H1 (cell line): ENCODE results near the gene TCAP. TPM values are rescaled to one million over a fixed set of nuclear protein-coding genes. Genes with fewer than 3 reads are reported as not detected.

Experiments used
- CTCF ChIA-PET: fragments of 300-600 bp; sonication (Branson Sonifier 250); formaldehyde crosslinking; loops from one replicate; lab custom pipeline; 2021; ENCODE audit not compliant: partially characterized antibody; lab: Charles Lee
- POLR2A ChIA-PET: fragments of 300-600 bp; sonication (Branson Sonifier 250); formaldehyde crosslinking; loops from one replicate; lab custom pipeline; 2021; ENCODE audit warnings: inconsistent platforms; ENCODE audit not compliant: partially characterized antibody; lab: Charles Lee
- DNase-seq, 2 experiments: peaks; one replicate each; pipeline versions ENCODE4 v3.0.0 to v3.0.0-alpha.2; 2010 to 2022; ENCODE audit warnings: low spot score in 2 of 2, low read depth in 1 of 2, mixed read lengths in 1 of 2
- FAIRE-seq: peaks from 2 replicates; lab custom pipeline; 2011; peaks lifted over from hg19 to GRCh38; lab: Jason Lieb, UNC
- H2AFZ ChIP-seq: 2 replicates; pipeline ENCODE4 v1.8.1; 2012; ENCODE audit warnings: low read length, inconsistent platforms
- H2AK5ac ChIP-seq: 2 replicates; pipeline ENCODE4 v1.6.1; 2013; ENCODE audit warnings: low read depth, low read length
- H2BK120ac ChIP-seq: replicated peaks from 2 replicates; pipeline ENCODE3; 2013; ENCODE audit warnings: low read depth, low read length, inconsistent platforms
- H2BK12ac ChIP-seq: 2 replicates; pipeline ENCODE4 v1.6.1; 2013; ENCODE audit warnings: low read depth, low read length
- H2BK15ac ChIP-seq: 2 replicates; pipeline ENCODE4 v1.6.1; 2013; ENCODE audit warnings: low read length
- H2BK20ac ChIP-seq: 2 replicates; pipeline ENCODE4 v1.6.1; 2013; ENCODE audit warnings: low read length
- H2BK5ac ChIP-seq: 2 replicates; pipeline ENCODE4 v1.6.1; 2013; ENCODE audit warnings: low read depth, low read length
- H3K14ac ChIP-seq: 2 replicates; pipeline ENCODE4 v1.6.1; 2013; ENCODE audit warnings: inconsistent platforms; ENCODE audit not compliant: insufficient read length
- H3K18ac ChIP-seq: 2 replicates; pipeline ENCODE4 v1.6.1; 2013; ENCODE audit warnings: low read length; ENCODE audit errors: extremely low read depth
- H3K23ac ChIP-seq: 2 replicates; pipeline ENCODE4 v1.6.1; 2013; ENCODE audit warnings: inconsistent platforms; ENCODE audit not compliant: insufficient read length
- H3K23me2 ChIP-seq: 2 replicates; pipeline ENCODE4 v1.6.1; 2013; ENCODE audit warnings: low read depth, low read length
- H3K27ac ChIP-seq: 2 replicates; pipeline ENCODE4 v1.6.1; 2011; ENCODE audit warnings: low read depth, low read length, inconsistent platforms
- H3K27me3 ChIP-seq, 4 experiments: replicated peaks in 1 of 4; 1 replicate in 1 of 4; 2 replicates in 3 of 4; pipeline versions ENCODE4 v1.6.1 to v1.8.1; 2011 to 2013; ENCODE audit warnings: low read length in 3 of 4, mild to moderate bottlenecking in 3 of 4, inconsistent platforms in 2 of 4, mixed read lengths in 2 of 4, moderate library complexity in 1 of 4; ENCODE audit not compliant: control insufficient read depth in 3 of 4, insufficient read depth in 3 of 4; ENCODE audit errors: extremely low read depth in 1 of 4
- H3K36me3 ChIP-seq, 4 experiments: 2 replicates each; pipeline versions ENCODE4 v1.6.1 to v1.8.1; 2011 to 2013; ENCODE audit warnings: mild to moderate bottlenecking in 4 of 4, low read length in 3 of 4, moderate library complexity in 2 of 4, control low read depth in 1 of 4, inconsistent platforms in 1 of 4; ENCODE audit not compliant: insufficient read depth in 4 of 4, control insufficient read depth in 2 of 4
- H3K4ac ChIP-seq: replicated peaks from 2 replicates; pipeline ENCODE3; 2013; ENCODE audit warnings: low read length, low read depth, mixed read lengths, inconsistent platforms; ENCODE audit not compliant: insufficient read length
- H3K4me1 ChIP-seq, 4 experiments: replicated peaks in 1 of 4; 1 replicate in 1 of 4; 2 replicates in 3 of 4; pipeline versions ENCODE4 v1.6.1 to v1.8.1; 2011 to 2013; ENCODE audit warnings: low read length in 3 of 4, inconsistent platforms in 2 of 4, mixed read lengths in 1 of 4; ENCODE audit not compliant: insufficient read depth in 4 of 4, control insufficient read depth in 3 of 4
- H3K4me2 ChIP-seq, 2 experiments: 2 replicates each; pipeline versions ENCODE4 v1.6.1 to v1.8.1; 2011 to 2013; ENCODE audit warnings: low read depth in 2 of 2, low read length in 2 of 2, control low read depth in 1 of 2, inconsistent platforms in 1 of 2, mild to moderate bottlenecking in 1 of 2; ENCODE audit not compliant: insufficient read depth in 1 of 2
- H3K4me3 ChIP-seq, 4 experiments: fragments of 200-600, 300-600 bp in 1 of 4; sonication (generic), shearing (Covaris generic), sonication (Bioruptor Twin) in 1 of 4; 2 replicates each; pipeline versions ENCODE4 v1.5.1 to v1.8.1; 2011 to 2016; ENCODE audit warnings: low read length in 4 of 4, low read depth in 3 of 4, control low read depth in 2 of 4, inconsistent platforms in 2 of 4, mild to moderate bottlenecking in 2 of 4, mixed read lengths in 1 of 4, moderate library complexity in 1 of 4; ENCODE audit not compliant: insufficient read depth in 2 of 4; ENCODE audit errors: extremely low read depth in 1 of 4
- H3K56ac ChIP-seq: replicated peaks from 2 replicates; pipeline ENCODE3; 2013; ENCODE audit warnings: low read depth, mild to moderate bottlenecking, mixed read lengths, low read length, inconsistent platforms; ENCODE audit not compliant: insufficient read length
- H3K79me1 ChIP-seq: 2 replicates; pipeline ENCODE4 v1.6.1; 2013; ENCODE audit warnings: low read depth, low read length, control low read depth
- H3K79me2 ChIP-seq, 2 experiments: 2 replicates each; pipeline versions ENCODE4 v1.6.1 to v1.8.1; 2012 to 2013; ENCODE audit warnings: low read length in 2 of 2, mild to moderate bottlenecking in 2 of 2, inconsistent platforms in 1 of 2; ENCODE audit not compliant: insufficient read depth in 2 of 2, control insufficient read depth in 1 of 2
- H3K9ac ChIP-seq, 4 experiments: replicated peaks in 1 of 4; 1 replicate in 1 of 4; 2 replicates in 3 of 4; pipeline versions ENCODE4 v1.6.1 to v1.8.1; 2011 to 2013; ENCODE audit warnings: low read depth in 3 of 4, low read length in 3 of 4, control low read depth in 2 of 4, mild to moderate bottlenecking in 2 of 4, moderate library complexity in 2 of 4, inconsistent platforms in 1 of 4; ENCODE audit errors: extremely low read depth in 1 of 4
- H3K9me3 ChIP-seq, 2 experiments: 2 replicates each; pipeline versions ENCODE4 v1.6.1 to v1.8.1; 2012 to 2013; ENCODE audit warnings: mild to moderate bottlenecking in 2 of 2, moderate library complexity in 2 of 2, control low read depth in 1 of 2, inconsistent platforms in 1 of 2, low read depth in 1 of 2, low read length in 1 of 2, mixed read lengths in 1 of 2; ENCODE audit not compliant: insufficient read depth in 2 of 2
- H4K20me1 ChIP-seq, 2 experiments: replicated peaks in 1 of 2; 2 replicates each; pipeline versions ENCODE3 to v1.8.1; 2011 to 2013; ENCODE audit warnings: inconsistent platforms in 2 of 2, low read length in 2 of 2, mild to moderate bottlenecking in 1 of 2; ENCODE audit not compliant: insufficient read depth in 2 of 2, control insufficient read depth in 1 of 2
- H4K5ac ChIP-seq: 2 replicates; pipeline ENCODE4 v1.6.1; 2013; ENCODE audit warnings: low read length, low read depth, mixed read lengths, inconsistent platforms; ENCODE audit not compliant: insufficient read length
- H4K8ac ChIP-seq: 2 replicates; pipeline ENCODE4 v1.8.0; 2013; ENCODE audit warnings: mild to moderate bottlenecking, moderate library complexity, low read length, inconsistent platforms; ENCODE audit not compliant: insufficient read depth; ENCODE audit errors: extremely low read depth
- H4K91ac ChIP-seq: replicated peaks from 2 replicates; pipeline ENCODE3; 2013; ENCODE audit warnings: low read length, mixed read lengths, inconsistent platforms; ENCODE audit not compliant: insufficient read length
- ASH2L ChIP-seq: fragments of 200-600, 300-600 bp; sonication (generic); IDR thresholded peaks from one replicate; pipeline ENCODE4 v1.7.1; 2017; ENCODE audit warnings: low read length
- BRCA1 ChIP-seq: IDR thresholded peaks from 2 replicates; pipeline ENCODE4 v1.6.1; 2012; ENCODE audit warnings: low read depth, low read length, improper control_type of control experiment
- CEBPB ChIP-seq: IDR thresholded peaks from 2 replicates; pipeline ENCODE4 v1.6.1; 2012; ENCODE audit warnings: low read depth, low read length
- EZH2 ChIP-seq: fragments of 200-600 bp; sonication (generic); IDR thresholded peaks from 2 replicates; pipeline ENCODE4 v1.7.1; 2012; ENCODE audit warnings: low read depth, mild to moderate bottlenecking, moderate library complexity, low read length, inconsistent platforms; ENCODE audit not compliant: severe bottlenecking
- FOSL1 ChIP-seq: IDR thresholded peaks from 2 replicates; pipeline ENCODE4 v1.6.1; 2011; ENCODE audit warnings: mild to moderate bottlenecking, low read depth, low read length, moderate library complexity; ENCODE audit not compliant: insufficient read depth
- KDM1A ChIP-seq: fragments of 200-600, 300-600 bp; sonication (generic); IDR thresholded peaks from 2 replicates; pipeline ENCODE4 v1.7.1; 2016; ENCODE audit warnings: mild to moderate bottlenecking, low read length, borderline replicate concordance
- NRF1 ChIP-seq: IDR thresholded peaks from 2 replicates; pipeline ENCODE4 v1.6.1; 2011; ENCODE audit warnings: mild to moderate bottlenecking, low read depth, low read length, improper control_type of control experiment
- PHF8 ChIP-seq: fragments of 200-600 bp; sonication (generic); conservative IDR thresholded peaks from 2 replicates; pipeline ENCODE4 v1.7.1; 2012; ENCODE audit warnings: low read depth, mild to moderate bottlenecking, inconsistent platforms, low read length, moderate library complexity
- RAD21 ChIP-seq, 2 experiments: IDR thresholded peaks in 1 of 2; conservative IDR thresholded peaks in 1 of 2; 2 replicates each; pipeline ENCODE4 v1.6.1; 2011; ENCODE audit warnings: low read depth in 2 of 2, low read length in 2 of 2, improper control_type of control experiment in 1 of 2, inconsistent platforms in 1 of 2, mild to moderate bottlenecking in 1 of 2, moderate library complexity in 1 of 2
- RNF2 ChIP-seq: fragments of 200-900, 300-1000 bp; sonication (generic); IDR thresholded peaks from 2 replicates; pipeline ENCODE4 v1.7.1; 2016; ENCODE audit warnings: borderline replicate concordance, low read depth, mild to moderate bottlenecking, antibody characterized with exemption, low read length; ENCODE audit not compliant: poor library complexity, severe bottlenecking; ENCODE audit errors: missing control alignments
- TEAD4 ChIP-seq: IDR thresholded peaks from 2 replicates; pipeline ENCODE4 v1.6.1; 2012; ENCODE audit warnings: low read depth, low read length, inconsistent platforms, mixed read lengths
- WGBS, 2 experiments: shearing (Covaris generic) in 1 of 2; methylation state at CpG; one replicate each; pipeline versions ENCODE4 v1.1.6 to v1.1.7; 2013 to 2015; ENCODE audit warnings: low lambda C conversion rate in 2 of 2, mixed read lengths in 2 of 2, inconsistent platforms in 1 of 2, low coverage in 1 of 2, missing lambda C conversion rate in 1 of 2; ENCODE audit not compliant: insufficient replicate concordance in 2 of 2, insufficient coverage in 1 of 2, insufficient read length in 1 of 2; ENCODE audit errors: extremely low coverage in 1 of 2, missing lambda C conversion rate in 1 of 2; 5-methylcytosine and 5-hydroxymethylcytosine counted together
- polyA plus RNA-seq, 7 experiments: library from polyadenylated mRNA; depleted of rRNA in 3 of 7; stranded (reverse) in 5 of 7; unstranded in 2 of 7; fragments of >200 nt in 5 of 7; fragments of 200-250 nt in 2 of 7; gene quantifications; 1 replicate in 5 of 7; 2 replicates in 1 of 7; 4 replicates in 1 of 7; pipeline versions ENCODE4 v1.2.1 to v1.2.3, GENCODE V29; 2011 to 2013; ENCODE audit warnings: missing spikeins in 2 of 7, mixed read lengths in 2 of 7
- total RNA-seq: library from RNA; stranded (reverse); fragmentation: NEBNext Ultra II Directional; extraction: Animal tissue kit (Norgen Biotek cat#: 25700); gene quantifications from 2 replicates; pipeline ENCODE4 v1.2.1, GENCODE V29; 2021

Gene TCAP
- total and polyA plus RNA-seq, 2 of the 8 experiments (the other 6 are each of a cell fraction or from before 2014, with no cell fraction given), result 0.82 to 1.4 TPM

DNA sequence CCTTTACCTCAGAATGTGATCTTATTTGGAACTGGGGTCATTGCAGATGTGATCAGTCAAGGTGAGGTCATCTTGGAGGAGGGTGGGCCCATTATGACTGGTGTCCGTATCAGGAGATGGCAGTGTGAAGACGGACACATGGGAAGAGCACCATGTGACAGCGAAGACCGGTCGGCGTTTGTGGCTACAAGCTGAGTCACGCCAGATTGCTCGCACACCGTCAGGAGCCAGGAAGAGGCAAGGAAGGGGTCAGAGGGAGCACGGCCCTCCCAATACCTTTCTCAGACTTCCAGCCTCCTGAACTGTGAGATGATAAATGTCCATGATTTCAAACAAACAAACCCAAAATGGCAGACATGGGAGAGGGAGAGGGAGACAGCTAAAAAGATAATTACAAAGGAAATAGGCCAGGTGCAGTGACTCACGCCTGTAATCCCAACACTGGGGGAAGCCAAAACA lies 15.0 kb upstream of the TCAP start:
- Histone ChIP-seq H3K27me3 (no peaks in the 10 kb centered on the region), H3K4me2 (no peak overlapping the region), H4K91ac (peak overlapping the region; percentile 48), H3K4me3 (no peak overlapping the region), H3K23ac (no peak overlapping the region), H2BK5ac (no peak overlapping the region), H3K27ac (no peak overlapping the region), H3K79me2 (peaks cover 0 to 13% of the 10 kb centered on the region in 2 experiments; a peak in 1 of 4 replicates), H3K9me3 (no peaks in the 10 kb centered on the region), H3K36me3 (no peaks in the 10 kb centered on the region), H3K18ac (no peak overlapping the region), H2AK5ac (no peak overlapping the region), H2BK20ac (no peak overlapping the region), H3K56ac (no peak overlapping the region), H2BK12ac (no peak overlapping the region), H4K8ac (no peak overlapping the region; the same call in 1 of the 2 replicates), H2BK15ac (peak overlapping the region; percentile 84; the same call in 1 of the 2 replicates), H2BK120ac (no peak overlapping the region), H3K23me2 (no peaks in the 10 kb centered on the region; the same call in 1 of the 2 replicates), H3K14ac (no peak overlapping the region), H3K4me1 (peaks cover 5 to 26% (median 22%) of the 10 kb centered on the region in 4 experiments), H3K9ac (no peak overlapping the region), H4K20me1 (peaks cover 1 to 4% of the 10 kb centered on the region in 2 experiments), H4K5ac (no peak overlapping the region), H3K4ac (no peak overlapping the region), H2AFZ (no peak overlapping the region), H3K79me1 (peaks cover 3% of the 10 kb centered on the region; the same call in 1 of the 2 replicates)
- DNase-seq (no peak), FAIRE-seq (no peak)
- ChIA-PET CTCF (interaction anchor here (1.0 to 49.2 kb wide), 8 partner anchors 9 to 103 kb away, joined by 3 to 1885 read pairs (median 4); partner anchors contain the start of genes ERBB2, PGAP3, PNMT and PPP1R1B), POLR2A (interaction anchor here (0.6 to 4.6 kb wide), 8 partner anchors 10 to 38 kb away, joined by 3 to 28 read pairs (median 4); partner anchors contain the start of genes PGAP3 and TCAP)
- 96% methylated on average over 11 of the region's 11 CpGs; no CpG with 5 or more reads in 1 of the 2 experiments for WGBS, 2 experiments
- TF ChIP-seq EZH2 (no peak), ASH2L (no peak), FOSL1 (no peak), RNF2 (no peak), RAD21 (IDR thresholded peaks at IDR 0.05 in 1 of 2, conservative IDR thresholded peaks at IDR 0.05 in 1 of 2; ENCODE audit: low read depth in 2 of 2, low read length in 2 of 2) (no peak), NRF1 (no peak), TEAD4 (no peak), KDM1A (no peak), PHF8 (no peak), CEBPB (no peak), BRCA1 (no peak)
